Cardiac fibroblast (primary cell): ENCODE results near the gene SPPL2B.
"Not testable (repeated sequence)": the region's sequence is repeated elsewhere in the genome, so short reads cannot be mapped to it uniquely, and the experiment has no call there.

Source experiments
- DNase-seq, 2 donors: peaks; one replicate each; pipeline versions ENCODE4 v3.0.0 to v3.0.0-alpha.2; 2010; ENCODE audit warnings: low read depth in 2 of 2
- H3K4me3 ChIP-seq, 2 donors: replicated peaks in 1 of 2; 1 replicate in 1 of 2; 2 replicates in 1 of 2; pipeline ENCODE4 v1.5.1; 2011; ENCODE audit warnings: low read depth in 2 of 2, low read length in 2 of 2, mild to moderate bottlenecking in 2 of 2, moderate library complexity in 1 of 2
- CTCF ChIP-seq: IDR thresholded peaks from one replicate; pipeline ENCODE4 v1.5.1; 2011; ENCODE audit warnings: low read depth, mild to moderate bottlenecking, low read length, inconsistent platforms

Gene SPPL2B

GRCh38 chr19:2385053-2385721 is 56.7 kb downstream of the SPPL2B start:
- peak; percentile 58 to 85 for DNase-seq
- TF ChIP-seq CTCF = no peak
- no peak overlapping the region for H3K4me3 ChIP-seq

- H3K4me3 ChIP-seq = no peak overlapping the region
- TF ChIP-seq CTCF = no peak
- no peak for DNase-seq
Measured at GRCh38 chr19:2387367-2388288, 59.1 kb downstream of the SPPL2B start.

- no peak for DNase-seq
- no peak overlapping the region for H3K4me3 ChIP-seq
- TF ChIP-seq CTCF = no peak
Measured at GRCh38 chr19:2389594-2389993, 61.1 kb downstream of the SPPL2B start.

- TF ChIP-seq CTCF = peak; percentile 74
- DNase-seq = peak; percentile 82 to 87
- H3K4me3 ChIP-seq = no peak overlapping the region
Measured at GRCh38 chr19:2391118-2391725, 62.7 kb downstream of the SPPL2B start.

GRCh38 chr19:2392366-2392765 is 63.9 kb downstream of the SPPL2B start:
- no peak for TF ChIP-seq CTCF
- DNase-seq = no peak
- H3K4me3 ChIP-seq = no peak overlapping the region

GRCh38 chr19:2392899-2393298 is 64.4 kb downstream of the SPPL2B start:
- not testable (repeated sequence) for DNase-seq, H3K4me3 ChIP-seq

GRCh38 chr19:2394054-2394441 is 65.6 kb downstream of the SPPL2B start:
- no peak for DNase-seq
- no peak for TF ChIP-seq CTCF

More at GRCh38 chr19:2394054-2394441, 65.6 kb downstream of the SPPL2B start:
- H3K4me3 ChIP-seq = no peak overlapping the region
